Measurements from ENCODE around the gene SLC26A5.
"Not testable (repeated sequence)": the region's sequence is repeated elsewhere in the genome, so short reads cannot be mapped to it uniquely, and the experiment has no call there.

SLC26A5 gene

GRCh38 chr7:103423467-103424179 is 22.4 kb downstream of the SLC26A5 start:
- TF ChIP-seq, protein P1, sequence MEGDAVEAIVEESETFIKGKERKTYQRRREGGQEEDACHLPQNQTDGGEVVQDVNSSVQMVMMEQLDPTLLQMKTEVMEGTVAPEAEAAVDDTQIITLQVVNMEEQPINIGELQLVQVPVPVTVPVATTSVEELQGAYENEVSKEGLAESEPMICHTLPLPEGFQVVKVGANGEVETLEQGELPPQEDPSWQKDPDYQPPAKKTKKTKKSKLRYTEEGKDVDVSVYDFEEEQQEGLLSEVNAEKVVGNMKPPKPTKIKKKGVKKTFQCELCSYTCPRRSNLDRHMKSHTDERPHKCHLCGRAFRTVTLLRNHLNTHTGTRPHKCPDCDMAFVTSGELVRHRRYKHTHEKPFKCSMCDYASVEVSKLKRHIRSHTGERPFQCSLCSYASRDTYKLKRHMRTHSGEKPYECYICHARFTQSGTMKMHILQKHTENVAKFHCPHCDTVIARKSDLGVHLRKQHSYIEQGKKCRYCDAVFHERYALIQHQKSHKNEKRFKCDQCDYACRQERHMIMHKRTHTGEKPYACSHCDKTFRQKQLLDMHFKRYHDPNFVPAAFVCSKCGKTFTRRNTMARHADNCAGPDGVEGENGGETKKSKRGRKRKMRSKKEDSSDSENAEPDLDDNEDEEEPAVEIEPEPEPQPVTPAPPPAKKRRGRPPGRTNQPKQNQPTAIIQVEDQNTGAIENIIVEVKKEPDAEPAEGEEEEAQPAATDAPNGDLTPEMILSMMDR (conservative IDR thresholded peaks at IDR 0.05), result no peak
- H3K27ac ChIP-seq, result no peak overlapping the region

GRCh38 chr7:103420857-103421384 is 25.1 kb downstream of the SLC26A5 start:
- TF ChIP-seq ZFX (IDR thresholded peaks at IDR 0.05), result no peak
- TF ChIP-seq, protein P1 (conservative IDR thresholded peaks at IDR 0.05), result no peak
- no peak overlapping the region for H3K27ac ChIP-seq

GRCh38 chr7:103418241-103418640 is 27.8 kb downstream of the SLC26A5 start:
- no peak overlapping the region for H3K27ac ChIP-seq
- TF ChIP-seq ZFX (IDR thresholded peaks at IDR 0.05), result no peak
- TF ChIP-seq, protein P1 (conservative IDR thresholded peaks at IDR 0.05), result no peak

GRCh38 chr7:103413407-103413806 is 32.6 kb downstream of the SLC26A5 start:
- H3K27ac ChIP-seq, result no peak overlapping the region
- no peak for TF ChIP-seq ZFX (IDR thresholded peaks at IDR 0.05)
- TF ChIP-seq, protein P1 (conservative IDR thresholded peaks at IDR 0.05), result no peak

GRCh38 chr7:103412151-103412550 is 33.9 kb downstream of the SLC26A5 start:
- H3K27ac ChIP-seq, result no peak overlapping the region
- no peak for TF ChIP-seq ZFX (IDR thresholded peaks at IDR 0.05)
- TF ChIP-seq, protein P1 (conservative IDR thresholded peaks at IDR 0.05), result no peak

GRCh38 chr7:103405789-103406613 is 40.0 kb downstream of the SLC26A5 start:
- not testable (repeated sequence) for H3K27ac ChIP-seq

DNA sequence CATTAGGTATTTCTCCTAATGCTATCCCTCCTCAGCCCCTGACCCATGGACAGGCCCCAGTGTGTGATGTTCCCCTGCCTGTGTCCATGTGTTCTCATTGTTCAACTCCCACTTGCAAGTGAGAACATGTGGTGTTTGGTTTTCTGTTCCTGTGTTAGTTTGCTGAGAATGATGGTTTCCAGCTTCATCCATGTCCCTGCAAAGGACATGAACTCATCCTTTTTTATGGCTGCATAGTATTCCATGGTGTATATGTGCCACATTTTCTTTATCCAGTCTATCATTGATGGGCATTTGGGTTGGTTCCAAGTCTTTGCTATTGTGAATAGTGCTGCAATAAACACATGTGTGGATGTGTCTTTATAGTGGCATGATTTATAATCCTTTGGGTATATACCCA is 46.3 kb downstream of the SLC26A5 start:
- not testable (repeated sequence) for H3K27ac ChIP-seq

DNA sequence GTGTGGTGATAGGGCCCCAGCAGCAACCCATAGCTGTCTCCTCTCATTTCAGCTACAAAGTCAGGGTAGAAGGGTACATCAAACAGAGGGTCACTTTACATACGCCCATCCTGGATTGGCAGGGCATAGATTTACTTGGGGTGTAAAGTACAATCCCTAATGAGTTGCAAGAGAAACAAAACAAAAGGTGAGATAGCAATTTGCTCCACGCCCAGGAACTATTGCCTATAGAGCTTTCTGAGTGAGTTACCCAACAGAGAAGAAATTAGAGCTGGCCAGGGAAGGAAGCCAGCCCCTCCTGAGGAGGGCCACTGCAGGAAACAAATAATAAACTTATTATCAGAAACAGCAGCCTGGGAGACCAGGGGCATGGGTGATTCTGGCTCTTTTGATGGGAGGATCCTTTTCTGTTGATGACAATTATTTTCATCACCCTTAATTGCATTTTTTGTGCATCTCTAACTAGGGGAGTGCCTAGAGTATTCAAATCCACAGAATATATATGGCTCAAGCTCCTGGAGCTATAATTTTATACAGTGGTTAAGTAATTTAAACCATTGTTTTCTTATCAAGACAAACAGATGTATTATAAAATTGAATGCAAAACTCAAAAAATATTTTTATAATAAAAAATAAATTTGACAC is 47.4 kb downstream of the SLC26A5 start:
- H3K27ac ChIP-seq, result no peak overlapping the region
- TF ChIP-seq, protein P1 (conservative IDR thresholded peaks at IDR 0.05), result no peak
- no peak for TF ChIP-seq ZFX (IDR thresholded peaks at IDR 0.05)
